Measurements from ENCODE around the gene HPCAL4.
A peak's percentile ranks its signal among the peaks of the same experiment; 100 is the strongest.

The HPCAL4 gene

GRCh38 chr1:39633422-39633821, 57.8 kb downstream of the HPCAL4 start:
- Histone ChIP-seq H3K79me2 (ENCODE audit: control insufficient read depth, insufficient read depth, low read length) (no peaks in the 10 kb centered on the region), H3K56ac (ENCODE audit: low read length) (peak overlapping the region; percentile 60), H3K79me1 (ENCODE audit: low read length) (no peaks in the 10 kb centered on the region), H2BK120ac (ENCODE audit: low read depth, low read length) (no peak overlapping the region), H3K4me1 (ENCODE audit: control insufficient read depth, low read depth, low read length) (peaks cover 4% of the 10 kb centered on the region), H3K27me3 (ENCODE audit: insufficient read depth, low read length, poor library complexity) (peaks cover 11% of the 10 kb centered on the region), H2BK5ac (ENCODE audit: low read length) (no peak overlapping the region), H4K8ac (ENCODE audit: low read depth, low read length) (no peak overlapping the region), H4K5ac (ENCODE audit: low read length) (no peak overlapping the region), H3K36me3 (ENCODE audit: control insufficient read depth, insufficient read depth, low read length) (no peaks in the 10 kb centered on the region), H2BK15ac (replicated peaks; ENCODE audit: low read depth) (no peak overlapping the region), H3K23ac (ENCODE audit: low read length) (no peak overlapping the region), H3K4me2 (ENCODE audit: low read length) (no peak overlapping the region), H3K4ac (ENCODE audit: low read depth, low read length) (no peak overlapping the region), H2AK5ac (ENCODE audit: low read length) (no peak overlapping the region), H3K27ac (ENCODE audit: low read depth, low read length) (no peak overlapping the region), H3K18ac (ENCODE audit: low read length) (no peak overlapping the region), H3K9ac (ENCODE audit: low read length) (no peak overlapping the region), H3K4me3 (ENCODE audit: low read length) (no peak overlapping the region)
- no peak for DNase-seq
- no CpG with 5 or more reads among the region's 3 CpGs for WGBS (ENCODE audit: extremely low coverage, insufficient coverage, low lambda C conversion rate)

GRCh38 chr1:39632682-39633417, 58.4 kb downstream of the HPCAL4 start:
- WGBS (ENCODE audit: extremely low coverage, insufficient coverage, low lambda C conversion rate), result no CpG with 5 or more reads among the region's 61 CpGs

DNA sequence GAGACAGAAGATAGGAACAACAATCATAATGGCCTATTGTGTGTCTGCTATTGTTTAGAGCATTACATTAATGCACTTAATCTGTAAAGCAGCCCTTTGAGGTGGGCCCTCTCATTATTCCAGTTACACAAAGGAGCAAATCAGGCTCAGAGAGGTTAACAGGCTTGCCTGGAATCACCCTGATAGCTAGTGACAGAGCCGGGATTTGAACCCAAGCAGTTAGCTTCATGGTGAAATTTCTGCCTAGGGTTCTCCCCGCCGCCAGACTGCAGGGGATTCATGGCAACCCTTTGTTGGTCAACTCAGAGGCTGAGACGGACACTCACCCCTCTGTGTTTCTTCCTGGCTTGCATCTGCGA, 58.9 kb downstream of the HPCAL4 start:
- WGBS (ENCODE audit: extremely low coverage, insufficient coverage, low lambda C conversion rate), result no CpG with 5 or more reads among the region's 5 CpGs
- Histone ChIP-seq H2BK5ac (ENCODE audit: low read length) (no peak overlapping the region), H3K56ac (ENCODE audit: low read length) (no peak overlapping the region), H3K27ac (ENCODE audit: low read depth, low read length) (no peak overlapping the region), H3K9ac (ENCODE audit: low read length) (no peak overlapping the region), H4K8ac (ENCODE audit: low read depth, low read length) (no peak overlapping the region), H3K4me3 (ENCODE audit: low read length) (no peak overlapping the region), H3K27me3 (ENCODE audit: insufficient read depth, low read length, poor library complexity) (peaks cover 7% of the 10 kb centered on the region), H2AK5ac (ENCODE audit: low read length) (no peak overlapping the region), H2BK120ac (ENCODE audit: low read depth, low read length) (no peak overlapping the region), H3K79me1 (ENCODE audit: low read length) (no peaks in the 10 kb centered on the region), H3K18ac (ENCODE audit: low read length) (no peak overlapping the region), H3K23ac (ENCODE audit: low read length) (no peak overlapping the region), H2BK15ac (replicated peaks; ENCODE audit: low read depth) (no peak overlapping the region), H3K36me3 (ENCODE audit: control insufficient read depth, insufficient read depth, low read length) (no peaks in the 10 kb centered on the region), H3K4ac (ENCODE audit: low read depth, low read length) (no peak overlapping the region), H3K4me1 (ENCODE audit: control insufficient read depth, low read depth, low read length) (peaks cover 4% of the 10 kb centered on the region), H3K79me2 (ENCODE audit: control insufficient read depth, insufficient read depth, low read length) (no peaks in the 10 kb centered on the region), H3K4me2 (ENCODE audit: low read length) (no peak overlapping the region), H4K5ac (ENCODE audit: low read length) (no peak overlapping the region)
- no peak for DNase-seq

More at GRCh38 chr1:39632682-39633417, 58.4 kb downstream of the HPCAL4 start:
- Histone ChIP-seq H3K79me2 (ENCODE audit: control insufficient read depth, insufficient read depth, low read length) (no peaks in the 10 kb centered on the region), H3K36me3 (ENCODE audit: control insufficient read depth, insufficient read depth, low read length) (no peaks in the 10 kb centered on the region), H3K27ac (ENCODE audit: low read depth, low read length) (no peak overlapping the region), H4K8ac (ENCODE audit: low read depth, low read length) (no peak overlapping the region), H2BK15ac (replicated peaks; ENCODE audit: low read depth) (no peak overlapping the region), H4K5ac (ENCODE audit: low read length) (no peak overlapping the region), H3K4me3 (ENCODE audit: low read length) (no peak overlapping the region), H3K9ac (ENCODE audit: low read length) (peak overlapping the region; percentile 32), H3K18ac (ENCODE audit: low read length) (no peak overlapping the region), H2BK120ac (ENCODE audit: low read depth, low read length) (no peak overlapping the region), H2AK5ac (ENCODE audit: low read length) (no peak overlapping the region), H3K4ac (ENCODE audit: low read depth, low read length) (no peak overlapping the region), H3K4me2 (ENCODE audit: low read length) (peak overlapping the region; percentile 40), H3K27me3 (ENCODE audit: insufficient read depth, low read length, poor library complexity) (peaks cover 8% of the 10 kb centered on the region), H3K56ac (ENCODE audit: low read length) (peak overlapping the region; percentile 64), H3K79me1 (ENCODE audit: low read length) (no peaks in the 10 kb centered on the region), H3K4me1 (ENCODE audit: control insufficient read depth, low read depth, low read length) (peaks cover 4% of the 10 kb centered on the region), H2BK5ac (ENCODE audit: low read length) (no peak overlapping the region), H3K23ac (ENCODE audit: low read length) (no peak overlapping the region)
- DNase-seq, result peak; percentile 43

GRCh38 chr1:39631361-39632322, 59.6 kb downstream of the HPCAL4 start:
- H3K18ac ChIP-seq (ENCODE audit: low read length), result no peak overlapping the region
- no CpG with 5 or more reads among the region's 16 CpGs for WGBS (ENCODE audit: extremely low coverage, insufficient coverage, low lambda C conversion rate)
- H3K27ac ChIP-seq (ENCODE audit: low read depth, low read length), result no peak overlapping the region

DNA sequence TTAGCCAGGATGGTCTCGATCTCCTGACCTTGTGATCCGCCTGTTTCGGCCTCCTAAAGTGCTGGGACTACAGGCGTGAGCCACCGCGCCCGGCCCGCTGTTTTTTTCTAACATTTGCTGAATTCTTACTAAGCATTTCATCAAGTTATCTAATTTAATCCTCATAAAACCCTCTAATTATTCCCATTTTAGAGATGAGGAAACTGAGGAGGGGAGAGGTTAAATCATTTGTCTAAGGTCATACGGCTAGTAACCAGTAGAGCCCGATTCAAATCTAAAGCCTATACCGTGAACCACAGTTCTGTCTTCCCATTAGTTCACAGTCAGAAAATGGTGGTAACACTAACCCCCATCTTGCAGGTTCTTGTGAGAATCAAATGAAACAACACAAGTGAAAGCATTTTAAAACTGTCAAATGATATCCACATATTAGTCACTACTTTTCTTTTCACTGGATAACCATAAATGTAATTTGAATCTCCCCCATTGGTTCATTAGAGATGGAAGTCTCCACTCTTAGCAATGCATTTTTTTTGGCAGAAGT, 62.4 kb downstream of the HPCAL4 start:
- H2BK120ac ChIP-seq (ENCODE audit: low read depth, low read length), result no peak overlapping the region
- no peak overlapping the region for H3K9ac ChIP-seq (ENCODE audit: low read length)
- no peak overlapping the region for H3K4ac ChIP-seq (ENCODE audit: low read depth, low read length)
- H3K27me3 ChIP-seq (ENCODE audit: insufficient read depth, low read length, poor library complexity), result peaks cover 4% of the 10 kb centered on the region
- no peak overlapping the region for H3K27ac ChIP-seq (ENCODE audit: low read depth, low read length)
- H2AK5ac ChIP-seq (ENCODE audit: low read length), result no peak overlapping the region
- no peak overlapping the region for H3K4me3 ChIP-seq (ENCODE audit: low read length)
- H3K18ac ChIP-seq (ENCODE audit: low read length), result no peak overlapping the region
- no peak overlapping the region for H3K56ac ChIP-seq (ENCODE audit: low read length)
- H4K8ac ChIP-seq (ENCODE audit: low read depth, low read length), result no peak overlapping the region
- no peak for DNase-seq
- no peak overlapping the region for H3K4me2 ChIP-seq (ENCODE audit: low read length)
- no CpG with 5 or more reads among the region's 11 CpGs for WGBS (ENCODE audit: extremely low coverage, insufficient coverage, low lambda C conversion rate)
- H3K36me3 ChIP-seq (ENCODE audit: control insufficient read depth, insufficient read depth, low read length), result no peaks in the 10 kb centered on the region
- no peaks in the 10 kb centered on the region for H3K79me2 ChIP-seq (ENCODE audit: control insufficient read depth, insufficient read depth, low read length)
- no peak overlapping the region for H4K5ac ChIP-seq (ENCODE audit: low read length)
- H3K23ac ChIP-seq (ENCODE audit: low read length), result no peak overlapping the region
- no peaks in the 10 kb centered on the region for H3K79me1 ChIP-seq (ENCODE audit: low read length)
- H3K4me1 ChIP-seq (ENCODE audit: control insufficient read depth, low read depth, low read length), result peaks cover 4% of the 10 kb centered on the region
- no peak overlapping the region for H2BK5ac ChIP-seq (ENCODE audit: low read length)
- H2BK15ac ChIP-seq (replicated peaks; ENCODE audit: low read depth), result no peak overlapping the region

More at GRCh38 chr1:39631361-39632322, 59.6 kb downstream of the HPCAL4 start:
- DNase-seq, result no peak
- H3K27me3 ChIP-seq (ENCODE audit: insufficient read depth, low read length, poor library complexity), result peaks cover 7% of the 10 kb centered on the region
- peaks cover 4% of the 10 kb centered on the region for H3K4me1 ChIP-seq (ENCODE audit: control insufficient read depth, low read depth, low read length)
- H2AK5ac ChIP-seq (ENCODE audit: low read length), result no peak overlapping the region
- H3K9ac ChIP-seq (ENCODE audit: low read length), result no peak overlapping the region
- no peak overlapping the region for H3K4me3 ChIP-seq (ENCODE audit: low read length)
- H3K4ac ChIP-seq (ENCODE audit: low read depth, low read length), result no peak overlapping the region
- no peak overlapping the region for H2BK5ac ChIP-seq (ENCODE audit: low read length)
- no peak overlapping the region for H3K23ac ChIP-seq (ENCODE audit: low read length)
- no peak overlapping the region for H4K8ac ChIP-seq (ENCODE audit: low read depth, low read length)
- no peak overlapping the region for H4K5ac ChIP-seq (ENCODE audit: low read length)
- no peaks in the 10 kb centered on the region for H3K79me1 ChIP-seq (ENCODE audit: low read length)
- H2BK120ac ChIP-seq (ENCODE audit: low read depth, low read length), result no peak overlapping the region
- no peak overlapping the region for H3K4me2 ChIP-seq (ENCODE audit: low read length)
- H3K56ac ChIP-seq (ENCODE audit: low read length), result no peak overlapping the region
- no peaks in the 10 kb centered on the region for H3K36me3 ChIP-seq (ENCODE audit: control insufficient read depth, insufficient read depth, low read length)
- H3K79me2 ChIP-seq (ENCODE audit: control insufficient read depth, insufficient read depth, low read length), result no peaks in the 10 kb centered on the region
- H2BK15ac ChIP-seq (replicated peaks; ENCODE audit: low read depth), result no peak overlapping the region
